Astrocyte of the cerebellum (primary cell): ENCODE data around the gene CCL16.

ENCODE experiments used
- DNase-seq: peaks from one replicate; pipeline ENCODE4 v3.0.0-alpha.2; 2011; ENCODE audit warnings: low read depth
- H3K4me3 ChIP-seq: 2 replicates; pipeline ENCODE4 v1.5.1; 2011; ENCODE audit warnings: mild to moderate bottlenecking, low read depth, low read length, moderate library complexity
- CTCF ChIP-seq: IDR thresholded peaks from 2 replicates; pipeline ENCODE4 v1.5.1; 2012; ENCODE audit warnings: low read length, low read depth, moderate library complexity, mild to moderate bottlenecking; ENCODE audit errors: missing control alignments
- in situ Hi-C: cut with HindIII; loops from 2 replicates; pipeline ENCODE4 v1.10.0; 2017; ENCODE audit warnings: low sequenced_read_pairs

The CCL16 gene

GRCh38 chr17:35981246-35981645 is at the start of gene CCL16:
Gene CCL16 (minus strand): TSS chr17:35981497. CDS start chr17:35981420, 77 bp downstream.
- H3K4me3 ChIP-seq: no peak within 1 kb of the TSS
- DNase-seq: no peak
- TF ChIP-seq CTCF: no peak
- in situ Hi-C loops: loop anchor here (25.0 kb wide), 2 partner anchors 131 to 506 kb away; partner anchors contain the start of genes CCL4 and ZNHIT3

- TF ChIP-seq CTCF: no peak
- H3K4me3 ChIP-seq: no peak overlapping the region
- DNase-seq: no peak
- in situ Hi-C loops: no loop called here
These were observed 49.7 kb upstream of the CCL16 start for GRCh38 chr17:36030956-36031355.

GRCh38 chr17:36027761-36028160 is 46.5 kb upstream of the CCL16 start:
- no peak for DNase-seq
- no peak overlapping the region for H3K4me3 ChIP-seq
- no peak for TF ChIP-seq CTCF
- in situ Hi-C loops: no loop called here

GRCh38 chr17:36024106-36024869 is 43.0 kb upstream of the CCL16 start:
- no peak overlapping the region for H3K4me3 ChIP-seq
- TF ChIP-seq CTCF: no peak
- in situ Hi-C loops: no loop called here
- no peak for DNase-seq

- H3K4me3 ChIP-seq: no peak overlapping the region
- in situ Hi-C loops: no loop called here
- TF ChIP-seq CTCF: no peak
- no peak for DNase-seq
These were observed 38.1 kb upstream of the CCL16 start for GRCh38 chr17:36019423-36019822.

- no peak for DNase-seq
- in situ Hi-C loops: no loop called here
- no peak for TF ChIP-seq CTCF
- no peak within 1 kb of the TSS for H3K4me3 ChIP-seq
These were observed 36.5 kb upstream of the CCL16 start, which contains the start of gene CCL23 for GRCh38 chr17:36017799-36018198. Gene CCL23 (minus strand): TSS chr17:36017972. CDS start chr17:36017897, 75 bp downstream.
